A549 (cell line): ENCODE measurements around the gene TMX1. TPM values are rescaled to one million over a fixed set of nuclear protein-coding genes. Genes with fewer than 3 reads are reported as not detected.

Experiments
- ATAC-seq, 2 experiments: fragments of 200-7000 bp in 1 of 2; fragments of >200 bp in 1 of 2; cut with Nextera tagmentation in 1 of 2; cut with Tn5 transposase in 1 of 2; 3 replicates each; pipeline versions ENCODE4 v1.8.0 to v1.9.1; 2018 to 2020; ENCODE audit warnings: mild to moderate bottlenecking in 1 of 2, moderate library complexity in 1 of 2
- CTCF ChIA-PET: fragments of 300-600 bp; sonication (Branson Sonifier 250); formaldehyde crosslinking; extraction: SDS; loops from one replicate; lab custom pipeline; 2021; ENCODE audit warnings: antibody characterized with exemption, inconsistent platforms; lab: Yijun Ruan, JAX
- POLR2A ChIA-PET: fragments of 350-600 bp; formaldehyde crosslinking; extraction: SDS; loops from one replicate; lab custom pipeline; 2021; ENCODE audit warnings: antibody characterized with exemption, inconsistent platforms; lab: Yijun Ruan, JAX
- DNase-seq, 2 experiments: peaks; one replicate each; pipeline versions ENCODE4 v3.0.0 to v3.0.0-alpha.2; 2011 to 2016; ENCODE audit warnings: low read depth in 1 of 2, low spot score in 1 of 2
- FAIRE-seq: peaks from 2 replicates; lab custom pipeline; 2011; peaks lifted over from hg19 to GRCh38; lab: Jason Lieb, UNC
- H3K27ac ChIP-seq, 2 experiments: fragments of >200 bp; sonication (Bioruptor Twin); formaldehyde crosslinking; 3 replicates each; pipeline ENCODE4 v1.5.1; 2016 to 2017
- H3K4me1 ChIP-seq: fragments of >200 bp; sonication (Bioruptor Twin); formaldehyde crosslinking; 3 replicates; pipeline ENCODE4 v1.6.1; 2016
- H3K4me2 ChIP-seq: fragments of >200 bp; sonication (Bioruptor Twin); formaldehyde crosslinking; 3 replicates; pipeline ENCODE4 v1.6.1; 2016
- H3K4me3 ChIP-seq: fragments of >200 bp; sonication (Bioruptor Twin); formaldehyde crosslinking; 3 replicates; pipeline ENCODE4 v1.5.1; 2016
- H3K9me3 ChIP-seq: fragments of >200 bp; sonication (Bioruptor Twin); formaldehyde crosslinking; 3 replicates; pipeline ENCODE4 v1.6.1; 2016
- CBX2 ChIP-seq: fragments of 200-600 bp; sonication (generic); IDR thresholded peaks from 2 replicates; pipeline ENCODE4 v1.6.1; 2016; ENCODE audit warnings: low read depth, mild to moderate bottlenecking, borderline replicate concordance
- HDAC2 ChIP-seq: fragments of 200-600 bp; sonication (generic); IDR thresholded peaks from 2 replicates; pipeline ENCODE4 v1.6.1; 2016
- HEYL ChIP-seq: fragments of 250-450 bp; sonication (Bioruptor Pico); IDR thresholded peaks from 2 replicates; pipeline ENCODE4 v1.8.0; 2021; ENCODE audit warnings: mild to moderate bottlenecking, moderate library complexity
- KDM1A ChIP-seq: fragments of 200-600 bp; sonication (generic); IDR thresholded peaks from 2 replicates; pipeline ENCODE4 v1.6.1; 2016; ENCODE audit warnings: low read depth, mild to moderate bottlenecking
- MAFK ChIP-seq: fragments of 450-650 bp; IDR thresholded peaks from 2 replicates; pipeline ENCODE4 v1.6.1; 2014; ENCODE audit not compliant: partially characterized antibody
- WGBS: methylation state at CpG from one replicate; pipeline ENCODE4 v1.1.6; 2017; ENCODE audit errors: missing lambda C conversion rate; 5-methylcytosine and 5-hydroxymethylcytosine counted together
- polyA plus RNA-seq, 4 experiments: library from polyadenylated mRNA; depleted of rRNA in 3 of 4; stranded (reverse); fragments of >200 nt; fragmentation: RNase III in 1 of 4; extraction: RNeasy Plus Mini Kit Qiagen cat#74134 plus additional on column Dnase treatment in 1 of 4; gene quantifications; 2 replicates in 3 of 4; 3 replicates in 1 of 4; pipeline ENCODE4 v1.2.3, GENCODE V29; 2011 to 2017
- TF ChIP-seq, protein P1 (sequence below): IDR thresholded peaks from 2 replicates; pipeline ENCODE4 v1.6.1; 2012; ENCODE audit warnings: low read depth, borderline replicate concordance
- TF ChIP-seq, protein P2 (sequence below): fragments of >200 bp; sonication (Bioruptor Twin); formaldehyde crosslinking; IDR thresholded peaks from 3 replicates; pipeline ENCODE4 v1.5.1; 2016
- TF ChIP-seq, protein P3 (sequence below): fragments of 450-650 bp; IDR thresholded peaks from 2 replicates; pipeline ENCODE4 v1.6.1; 2014; ENCODE audit warnings: antibody characterized with exemption
- TF ChIP-seq, protein P4 (sequence below): fragments of 250-450 bp; sonication (Bioruptor Pico); IDR thresholded peaks from 2 replicates; pipeline ENCODE4 v1.5.0; 2021; ENCODE audit warnings: mild to moderate bottlenecking, moderate library complexity, borderline replicate concordance

TMX1 gene
- polyA plus RNA-seq, 2 of the 4 experiments (the other 2 are of a cell fraction): 58.6 to 64.0 TPM

DNA sequence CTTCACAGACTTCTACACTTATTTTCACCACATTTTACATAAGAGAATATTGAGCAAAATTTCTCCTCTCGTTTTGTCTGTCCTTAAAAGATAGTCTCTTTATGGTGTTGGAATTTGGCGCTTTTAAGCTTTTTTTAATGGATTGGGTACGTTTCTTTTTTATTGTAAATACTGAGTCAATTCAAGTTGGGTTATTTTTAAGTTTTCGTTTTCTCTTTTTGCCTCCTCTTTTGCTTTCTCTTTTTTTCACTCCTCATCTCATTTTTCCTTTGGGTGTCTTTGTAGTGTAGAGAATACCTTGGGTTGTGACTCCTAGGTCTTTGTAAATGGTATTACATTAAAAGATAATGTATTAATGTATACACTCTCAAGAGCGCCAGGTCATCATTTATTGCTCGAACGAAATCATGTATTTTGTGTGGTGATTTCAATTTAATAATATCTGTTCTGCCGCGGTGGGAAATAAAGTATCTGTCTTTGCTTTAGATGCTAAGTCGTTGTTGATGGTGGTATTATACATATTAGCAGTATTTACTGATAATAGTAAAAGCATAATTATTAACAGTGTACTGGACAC is 845 bp downstream of the TMX1 start:
- no peak for DNase-seq

DNA sequence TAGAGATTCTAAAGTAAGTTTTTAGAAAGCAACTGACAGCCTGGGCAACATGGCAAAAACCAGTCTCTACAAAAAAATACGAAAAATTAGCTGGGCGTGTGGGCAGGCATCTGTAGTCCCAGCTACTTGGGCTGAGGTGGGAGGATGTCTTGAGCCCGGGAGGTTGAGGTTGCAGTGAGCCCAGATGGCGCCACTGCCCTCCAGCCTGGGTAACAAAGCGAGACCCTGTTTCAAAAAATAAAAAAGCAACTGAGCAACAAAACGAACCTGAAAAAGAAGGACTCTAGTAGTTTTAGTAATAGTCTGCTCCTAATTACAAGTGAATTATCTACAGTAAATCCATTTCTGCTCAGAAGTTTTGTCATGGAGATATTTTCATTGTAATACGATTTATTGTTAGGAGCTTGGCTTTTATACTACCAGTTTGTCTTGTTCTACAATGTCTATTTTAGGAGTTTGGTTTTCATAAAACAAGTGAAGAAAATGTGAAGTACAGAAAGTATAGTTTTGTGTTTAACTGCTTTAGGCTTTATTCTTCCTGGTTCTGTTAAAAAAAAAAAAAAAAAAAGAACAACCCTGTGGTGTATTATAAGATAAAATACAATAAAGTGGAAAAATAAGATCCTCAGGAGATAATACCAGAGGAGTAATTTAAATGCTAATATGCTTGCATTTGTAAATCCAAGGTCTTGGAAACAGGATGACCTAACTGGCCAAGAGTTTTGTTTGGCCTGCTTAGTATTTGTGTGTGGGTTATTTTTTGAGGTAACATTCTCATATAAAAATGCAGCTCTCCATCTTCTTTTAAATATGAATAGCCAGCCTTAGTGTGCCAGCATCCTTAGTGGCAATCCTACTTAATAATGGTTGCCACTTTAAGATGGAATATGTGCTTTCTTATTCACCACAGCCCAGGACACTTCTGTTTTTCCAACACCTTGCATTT is 2.8 kb downstream of the TMX1 start:
- no peak overlapping the region for H3K4me3 ChIP-seq
- ChIA-PET POLR2A (no interaction called here), CTCF (interaction anchor here (0.6 to 1.4 kb wide), 2 partner anchors 537 to 761 kb away, joined by 5 to 6 read pairs; no protein-coding TSS in a partner anchor)
- H3K4me2 ChIP-seq: peak overlapping the region; percentile 75
- peaks cover 24% of the 10 kb centered on the region; the same call in 2 of the 3 replicates for H3K4me1 ChIP-seq
- ATAC-seq (no peak), DNase-seq (no peak), FAIRE-seq (peak; percentile 59)
- H3K9me3 ChIP-seq: no peaks in the 10 kb centered on the region
- 69% methylated on average over 7 of the region's 7 CpGs for WGBS
- no peak overlapping the region for H3K27ac ChIP-seq
- TF ChIP-seq, protein P1, sequence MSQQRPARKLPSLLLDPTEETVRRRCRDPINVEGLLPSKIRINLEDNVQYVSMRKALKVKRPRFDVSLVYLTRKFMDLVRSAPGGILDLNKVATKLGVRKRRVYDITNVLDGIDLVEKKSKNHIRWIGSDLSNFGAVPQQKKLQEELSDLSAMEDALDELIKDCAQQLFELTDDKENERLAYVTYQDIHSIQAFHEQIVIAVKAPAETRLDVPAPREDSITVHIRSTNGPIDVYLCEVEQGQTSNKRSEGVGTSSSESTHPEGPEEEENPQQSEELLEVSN: no peak
- TF ChIP-seq, protein P2, sequence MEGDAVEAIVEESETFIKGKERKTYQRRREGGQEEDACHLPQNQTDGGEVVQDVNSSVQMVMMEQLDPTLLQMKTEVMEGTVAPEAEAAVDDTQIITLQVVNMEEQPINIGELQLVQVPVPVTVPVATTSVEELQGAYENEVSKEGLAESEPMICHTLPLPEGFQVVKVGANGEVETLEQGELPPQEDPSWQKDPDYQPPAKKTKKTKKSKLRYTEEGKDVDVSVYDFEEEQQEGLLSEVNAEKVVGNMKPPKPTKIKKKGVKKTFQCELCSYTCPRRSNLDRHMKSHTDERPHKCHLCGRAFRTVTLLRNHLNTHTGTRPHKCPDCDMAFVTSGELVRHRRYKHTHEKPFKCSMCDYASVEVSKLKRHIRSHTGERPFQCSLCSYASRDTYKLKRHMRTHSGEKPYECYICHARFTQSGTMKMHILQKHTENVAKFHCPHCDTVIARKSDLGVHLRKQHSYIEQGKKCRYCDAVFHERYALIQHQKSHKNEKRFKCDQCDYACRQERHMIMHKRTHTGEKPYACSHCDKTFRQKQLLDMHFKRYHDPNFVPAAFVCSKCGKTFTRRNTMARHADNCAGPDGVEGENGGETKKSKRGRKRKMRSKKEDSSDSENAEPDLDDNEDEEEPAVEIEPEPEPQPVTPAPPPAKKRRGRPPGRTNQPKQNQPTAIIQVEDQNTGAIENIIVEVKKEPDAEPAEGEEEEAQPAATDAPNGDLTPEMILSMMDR: peak; percentile 20; the same call in 2 of the 3 replicates
- TF ChIP-seq, protein P3, sequence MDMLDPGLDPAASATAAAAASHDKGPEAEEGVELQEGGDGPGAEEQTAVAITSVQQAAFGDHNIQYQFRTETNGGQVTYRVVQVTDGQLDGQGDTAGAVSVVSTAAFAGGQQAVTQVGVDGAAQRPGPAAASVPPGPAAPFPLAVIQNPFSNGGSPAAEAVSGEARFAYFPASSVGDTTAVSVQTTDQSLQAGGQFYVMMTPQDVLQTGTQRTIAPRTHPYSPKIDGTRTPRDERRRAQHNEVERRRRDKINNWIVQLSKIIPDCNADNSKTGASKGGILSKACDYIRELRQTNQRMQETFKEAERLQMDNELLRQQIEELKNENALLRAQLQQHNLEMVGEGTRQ: no peak
- TF ChIP-seq HEYL (CRISPR knock-in tag) (no peak), CBX2 (no peak)

More for the DNA sequence above, 845 bp downstream of the TMX1 start:
- TF ChIP-seq, protein P4, sequence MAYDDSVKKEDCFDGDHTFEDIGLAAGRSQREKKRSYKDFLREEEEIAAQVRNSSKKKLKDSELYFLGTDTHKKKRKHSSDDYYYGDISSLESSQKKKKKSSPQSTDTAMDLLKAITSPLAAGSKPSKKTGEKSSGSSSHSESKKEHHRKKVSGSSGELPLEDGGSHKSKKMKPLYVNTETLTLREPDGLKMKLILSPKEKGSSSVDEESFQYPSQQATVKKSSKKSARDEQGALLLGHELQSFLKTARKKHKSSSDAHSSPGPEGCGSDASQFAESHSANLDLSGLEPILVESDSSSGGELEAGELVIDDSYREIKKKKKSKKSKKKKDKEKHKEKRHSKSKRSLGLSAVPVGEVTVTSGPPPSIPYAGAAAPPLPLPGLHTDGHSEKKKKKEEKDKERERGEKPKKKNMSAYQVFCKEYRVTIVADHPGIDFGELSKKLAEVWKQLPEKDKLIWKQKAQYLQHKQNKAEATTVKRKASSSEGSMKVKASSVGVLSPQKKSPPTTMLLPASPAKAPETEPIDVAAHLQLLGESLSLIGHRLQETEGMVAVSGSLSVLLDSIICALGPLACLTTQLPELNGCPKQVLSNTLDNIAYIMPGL (CRISPR knock-in tag): no peak
- peak; percentile 67 for TF ChIP-seq MAFK
- ChIA-PET CTCF (interaction anchor here (0.8 to 1.0 kb wide), 2 partner anchors 19 to 22 kb away, joined by 3 to 4 read pairs; no protein-coding TSS in a partner anchor), POLR2A (interaction anchor here (1.3 to 1.8 kb wide), 4 partner anchors 22 to 297 kb away, joined by 5 to 14 read pairs (median 6); partner anchors contain the start of genes PYGL and TRIM9)
- Histone ChIP-seq H3K9me3 (no peaks in the 10 kb centered on the region), H3K27ac (peak overlapping the region; percentile 94), H3K4me3 (peak overlapping the region; percentile 95), H3K4me2 (peak overlapping the region; percentile 75), H3K4me1 (peaks cover 24% of the 10 kb centered on the region; the same call in 2 of the 3 replicates)
- FAIRE-seq (no peak), ATAC-seq (no peak)
- 14% methylated on average over 10 of the region's 10 CpGs for WGBS

DNA sequence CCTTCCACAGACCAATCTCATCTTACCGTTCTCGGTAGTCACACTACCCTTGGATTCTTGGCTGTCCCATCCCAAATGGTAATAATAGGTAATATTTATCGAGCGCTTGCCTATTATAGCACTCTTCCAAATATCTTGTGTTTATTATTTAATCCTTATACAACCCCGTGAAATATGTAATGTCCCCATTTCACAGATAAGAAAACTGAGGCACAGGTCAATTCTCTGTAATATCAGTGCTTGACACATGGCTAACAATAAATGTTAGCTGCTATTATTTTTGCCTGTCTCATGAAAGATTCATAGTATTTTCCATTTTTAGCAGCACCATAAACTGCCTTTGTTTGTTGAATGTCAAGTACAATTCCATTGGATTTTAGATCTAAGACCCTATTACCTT is 4.5 kb downstream of the TMX1 start:
- Histone ChIP-seq H3K4me3 (no peak overlapping the region), H3K27ac (no peak overlapping the region), H3K4me1 (peaks cover 21% of the 10 kb centered on the region; the same call in 2 of the 3 replicates), H3K4me2 (no peak overlapping the region), H3K9me3 (no peaks in the 10 kb centered on the region)
- WGBS: 98% methylated on average over 5 of the region's 5 CpGs
- ChIA-PET CTCF (interaction anchor here (2.2 to 3.1 kb wide), 2 partner anchors 532 to 535 kb away, joined by 13 to 17 read pairs; no protein-coding TSS in a partner anchor), POLR2A (no interaction called here)
- FAIRE-seq: no peak
- no peak for DNase-seq
- TF ChIP-seq HDAC2 (0 out of 2 replicates have a peak, but pooled peaks have one; percentile 37), KDM1A (peak; percentile 60; the same call in 1 of the 2 replicates)
- TF ChIP-seq, protein P2: no peak
- no peak for ATAC-seq
